Measurements from ENCODE around the gene UGT1A9.
"Not testable (repeated sequence)": the region's sequence is repeated elsewhere in the genome, so short reads cannot be mapped to it uniquely, and the experiment has no call there.

Gene UGT1A9

GRCh38 chr2:233681521-233682099 is 9.9 kb downstream of the UGT1A9 start, which contains the start of gene UGT1A7:
TSS of gene UGT1A7 (plus strand) at chr2:233681901. CDS start at chr2:233681938, 37 bp downstream.
- DNase-seq = no peak

GRCh38 chr2:233684640-233685039 is 12.9 kb downstream of the UGT1A9 start:
- DNase-seq = no peak

- no peak for DNase-seq
Measured at GRCh38 chr2:233686928-233687327, 15.2 kb downstream of the UGT1A9 start.

- no peak for DNase-seq
Measured at GRCh38 chr2:233688341-233688740, 16.6 kb downstream of the UGT1A9 start.

GRCh38 chr2:233689031-233689430 is 17.3 kb downstream of the UGT1A9 start:
- no peak for DNase-seq

- DNase-seq = no peak
Measured at GRCh38 chr2:233689501-233689900, 17.8 kb downstream of the UGT1A9 start.

- DNase-seq = no peak
Measured at GRCh38 chr2:233690444-233690843, 18.7 kb downstream of the UGT1A9 start.

GRCh38 chr2:233691443-233692433 is 20.0 kb downstream of the UGT1A9 start:
- peak; percentile 13 for DNase-seq

GRCh38 chr2:233692648-233693047 is 20.9 kb downstream of the UGT1A9 start, which contains the start of gene UGT1A6:
TSS of gene UGT1A6 (plus strand) at chr2:233692890. CDS start at chr2:233693005, 115 bp downstream.
- no peak for DNase-seq

- no peak for DNase-seq
Measured at GRCh38 chr2:233693963-233694362, 22.3 kb downstream of the UGT1A9 start.

- DNase-seq = no peak
Measured at GRCh38 chr2:233698740-233699139, 27.0 kb downstream of the UGT1A9 start.

- DNase-seq = no peak
Measured at GRCh38 chr2:233699424-233700027, 27.8 kb downstream of the UGT1A9 start.

- DNase-seq = no peak
Measured at GRCh38 chr2:233700028-233700635, 28.4 kb downstream of the UGT1A9 start.

GRCh38 chr2:233700842-233701241 is 29.1 kb downstream of the UGT1A9 start:
- DNase-seq = not testable (repeated sequence)

GRCh38 chr2:233702238-233702637 is 30.5 kb downstream of the UGT1A9 start:
- DNase-seq = no peak

GRCh38 chr2:233705911-233706506 is 34.3 kb downstream of the UGT1A9 start:
- DNase-seq = no peak

- DNase-seq = no peak
Measured at GRCh38 chr2:233706720-233707119, 35.0 kb downstream of the UGT1A9 start.

GRCh38 chr2:233707940-233708644 is 36.4 kb downstream of the UGT1A9 start:
- DNase-seq = no peak

- peak; percentile 44 for DNase-seq
Measured at GRCh38 chr2:233708942-233709341, 37.2 kb downstream of the UGT1A9 start.

- peak; percentile 49 for DNase-seq
Measured at GRCh38 chr2:233711312-233712008, 39.8 kb downstream of the UGT1A9 start.

- no peak for DNase-seq
Measured at GRCh38 chr2:233712611-233713261, 41.0 kb downstream of the UGT1A9 start, which contains the start of gene UGT1A5. TSS of gene UGT1A5 (plus strand) at chr2:233712907. CDS start at chr2:233712992, 85 bp downstream.
